K562 (cell line): Measurements from ENCODE around the gene THAP11. TPM values are rescaled to one million over a fixed set of nuclear protein-coding genes. Genes with fewer than 3 reads are reported as not detected.

Experiments used
- CHCHD3 ChIP-seq: fragments of 250-450 bp; sonication (Bioruptor Pico); IDR thresholded peaks from 2 replicates; pipeline ENCODE4 v2.1.2; 2022; ENCODE audit warnings: mild to moderate bottlenecking
- CHD2 ChIP-seq: IDR thresholded peaks from 2 replicates; pipeline ENCODE4 v1.6.1; 2011; ENCODE audit warnings: low read depth, low read length
- CREBBP ChIP-seq: IDR thresholded peaks from one replicate; pipeline ENCODE4 v1.6.1; 2012; ENCODE audit warnings: low read depth, mild to moderate bottlenecking, control low read depth, inconsistent platforms, low read length
- CSDE1 ChIP-seq, 2 experiments: fragments of 450-650 bp; IDR thresholded peaks; 2 replicates each; pipeline ENCODE4 v1.6.1; 2016; ENCODE audit warnings: mild to moderate bottlenecking in 1 of 2
- EHMT2 ChIP-seq: fragments of 450-650 bp; IDR thresholded peaks from 2 replicates; pipeline ENCODE4 v1.6.1; 2018; ENCODE audit warnings: antibody characterized with exemption
- EP400 ChIP-seq: fragments of 450-650 bp; IDR thresholded peaks from 2 replicates; pipeline ENCODE4 v1.6.1; 2017; ENCODE audit warnings: antibody characterized with exemption, mild to moderate bottlenecking, moderate library complexity
- ESRRB ChIP-seq: fragments of 250-450 bp; sonication (Bioruptor Pico); IDR thresholded peaks from 2 replicates; pipeline ENCODE4 v1.5.0; 2020; ENCODE audit warnings: mild to moderate bottlenecking, moderate library complexity, borderline replicate concordance
- KAT7 ChIP-seq: sonication (generic); formaldehyde crosslinking; IDR thresholded peaks from 2 replicates; pipeline ENCODE4 v1.8.0; 2022; ENCODE audit warnings: missing genetic modification reagents, mild to moderate bottlenecking, borderline replicate concordance
- MAFK ChIP-seq: IDR thresholded peaks from 2 replicates; pipeline ENCODE4 v1.6.1; 2011; ENCODE audit warnings: low read length, improper control_type of control experiment
- NEUROD1 ChIP-seq: fragments of 150-350 bp; IDR thresholded peaks from 2 replicates; pipeline ENCODE4 v1.6.1; 2014; ENCODE audit warnings: borderline replicate concordance, low read length, low read depth; ENCODE audit not compliant: partially characterized antibody
- POLR2AphosphoS2 ChIP-seq: IDR thresholded peaks from 2 replicates; pipeline ENCODE4 v1.6.1; 2012; ENCODE audit warnings: low read length, improper control_type of control experiment
- PTTG1 ChIP-seq: fragments of 450-650 bp; IDR thresholded peaks from 2 replicates; pipeline ENCODE4 v1.6.1; 2016; ENCODE audit warnings: low read depth, mild to moderate bottlenecking, missing genetic modification characterization, missing compliant biosample characterization
- SAP30 ChIP-seq: fragments of 200-600 bp; sonication (generic); IDR thresholded peaks from 2 replicates; pipeline ENCODE4 v1.6.1; 2012; ENCODE audit warnings: borderline replicate concordance, low read depth, mild to moderate bottlenecking, moderate library complexity, low read length, control low read depth, inconsistent platforms; ENCODE audit not compliant: insufficient read depth, poor library complexity, severe bottlenecking
- TEAD2 ChIP-seq: fragments of 450-650 bp; IDR thresholded peaks from 2 replicates; pipeline ENCODE4 v1.6.1; 2016; ENCODE audit warnings: missing genetic modification characterization, control low read depth, missing compliant biosample characterization
- ZBED1 ChIP-seq: IDR thresholded peaks from 2 replicates; pipeline ENCODE4 v1.6.1; 2014
- ZFP36 ChIP-seq: fragments of 150-350 bp; IDR thresholded peaks from 2 replicates; pipeline ENCODE4 v1.6.1; 2018; ENCODE audit warnings: low read length, low read depth; ENCODE audit not compliant: partially characterized antibody
- ZNF551 ChIP-seq: fragments of 250-450 bp; sonication (Bioruptor Pico); IDR thresholded peaks from 2 replicates; pipeline ENCODE4 v1.5.0; 2021; ENCODE audit warnings: mild to moderate bottlenecking, moderate library complexity
- ZNF77 ChIP-seq: fragments of 250-450 bp; sonication (Bioruptor Pico); IDR thresholded peaks from 2 replicates; pipeline ENCODE4 v1.5.0; 2020
- ZNF778 ChIP-seq: fragments of 450-650 bp; formaldehyde crosslinking; IDR thresholded peaks from 2 replicates; pipeline ENCODE4 v1.4.0; 2020; ENCODE audit warnings: mild to moderate bottlenecking, moderate library complexity
- polyA plus RNA-seq, 8 experiments: library from polyadenylated mRNA; depleted of rRNA in 4 of 8; stranded (reverse) in 5 of 8; unstranded in 3 of 8; fragments of >200 nt; fragmentation: Nextera tagmentation in 2 of 8; fragmentation: Illumina TruSeq in 1 of 8; extraction: Ambion mirVana in 2 of 8; extraction: Trizol in 1 of 8; gene quantifications; 2 replicates each; pipeline versions ENCODE4 v1.2.1 to v1.2.3, GENCODE V29; 2011 to 2014; ENCODE audit warnings: inconsistent platforms in 1 of 8, missing spikeins in 1 of 8
- total RNA-seq, 7 experiments: library from RNA; depleted of rRNA in 6 of 7; stranded (reverse); fragments of >200 nt in 6 of 7; fragmentation: Illumina TruSeq in 2 of 7; extraction: Trizol in 2 of 7; gene quantifications; 2 replicates each; pipeline versions ENCODE4 v1.2.1 to v1.2.3, GENCODE V29; 2011 to 2021; ENCODE audit warnings: low replicate concordance in 1 of 7
- TF ChIP-seq, protein P1 (sequence below), 2 experiments: IDR thresholded peaks; 2 replicates each; pipeline ENCODE4 v1.6.1; 2012; ENCODE audit warnings: improper control_type of control experiment in 2 of 2, low read depth in 2 of 2, low read length in 2 of 2, borderline replicate concordance in 1 of 2
- TF ChIP-seq, protein P2 (sequence below): fragments of 450-650 bp; formaldehyde crosslinking; IDR thresholded peaks from 2 replicates; pipeline ENCODE4 v1.4.0; 2020; ENCODE audit warnings: mild to moderate bottlenecking, moderate library complexity
- TF ChIP-seq, protein P3 (sequence below): sonication (generic); formaldehyde crosslinking; IDR thresholded peaks from 2 replicates; pipeline ENCODE4 v1.8.0; 2022; ENCODE audit warnings: mild to moderate bottlenecking, missing genetic modification reagents

Gene THAP11
- total and polyA plus RNA-seq, 9 of the 15 experiments (the other 6 are each of a cell fraction or from before 2014, with no cell fraction given), result 2.4 to 31.6 (median 21.4) TPM

DNA sequence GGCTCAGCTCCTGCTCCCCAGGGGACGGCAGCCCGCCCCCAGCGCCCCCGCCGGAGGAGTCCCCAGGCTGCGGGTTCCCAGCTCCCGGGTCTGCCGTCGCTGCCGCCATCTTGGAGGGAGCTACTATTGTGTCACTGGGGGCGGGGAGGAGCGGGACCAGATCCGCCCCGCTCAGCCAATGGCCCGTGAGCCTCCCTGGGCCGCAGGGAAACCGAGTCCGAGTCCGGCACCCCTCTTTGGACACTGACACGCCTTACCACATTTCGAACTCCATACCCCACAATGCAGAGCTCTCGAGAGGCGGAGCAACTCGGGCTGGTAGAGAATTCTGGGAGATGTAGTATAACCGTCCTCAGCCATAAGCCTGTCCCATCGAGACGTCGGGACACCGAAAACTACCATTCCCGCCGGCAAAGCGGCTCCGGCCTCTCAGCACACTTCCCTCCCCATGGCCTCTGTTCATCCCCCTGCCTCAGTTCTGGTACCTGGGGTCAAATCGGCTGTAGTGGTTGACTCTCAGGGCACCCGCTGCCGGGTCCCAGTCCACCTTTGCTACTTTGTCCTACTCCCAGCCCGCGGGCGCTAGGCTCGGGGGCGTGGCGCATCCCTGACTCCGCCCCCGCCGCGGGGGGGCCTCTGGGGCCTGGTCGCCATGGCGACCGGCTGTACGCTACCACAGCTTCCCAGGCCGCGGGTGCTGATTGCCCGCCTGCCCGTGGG, 35.5 kb upstream of the THAP11 start, which contains the start of the genes RANBP10 and TSNAXIP1 (continued):
- TF ChIP-seq, protein P1, sequence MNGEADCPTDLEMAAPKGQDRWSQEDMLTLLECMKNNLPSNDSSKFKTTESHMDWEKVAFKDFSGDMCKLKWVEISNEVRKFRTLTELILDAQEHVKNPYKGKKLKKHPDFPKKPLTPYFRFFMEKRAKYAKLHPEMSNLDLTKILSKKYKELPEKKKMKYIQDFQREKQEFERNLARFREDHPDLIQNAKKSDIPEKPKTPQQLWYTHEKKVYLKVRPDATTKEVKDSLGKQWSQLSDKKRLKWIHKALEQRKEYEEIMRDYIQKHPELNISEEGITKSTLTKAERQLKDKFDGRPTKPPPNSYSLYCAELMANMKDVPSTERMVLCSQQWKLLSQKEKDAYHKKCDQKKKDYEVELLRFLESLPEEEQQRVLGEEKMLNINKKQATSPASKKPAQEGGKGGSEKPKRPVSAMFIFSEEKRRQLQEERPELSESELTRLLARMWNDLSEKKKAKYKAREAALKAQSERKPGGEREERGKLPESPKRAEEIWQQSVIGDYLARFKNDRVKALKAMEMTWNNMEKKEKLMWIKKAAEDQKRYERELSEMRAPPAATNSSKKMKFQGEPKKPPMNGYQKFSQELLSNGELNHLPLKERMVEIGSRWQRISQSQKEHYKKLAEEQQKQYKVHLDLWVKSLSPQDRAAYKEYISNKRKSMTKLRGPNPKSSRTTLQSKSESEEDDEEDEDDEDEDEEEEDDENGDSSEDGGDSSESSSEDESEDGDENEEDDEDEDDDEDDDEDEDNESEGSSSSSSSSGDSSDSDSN (IDR thresholded peaks at IDR 0.05; ENCODE audit: borderline replicate concordance in 1 of 2, low read depth in 2 of 2, low read length in 2 of 2), result no peak
- no peak for TF ChIP-seq ZNF778
- TF ChIP-seq MAFK, result 0 out of 2 replicates have a peak, but pooled peaks have one; percentile 2
- TF ChIP-seq ZNF551 (CRISPR knock-in tag), result no peak
- TF ChIP-seq ZNF77, result no peak
- TF ChIP-seq SAP30, result no peak
- TF ChIP-seq, protein P2, sequence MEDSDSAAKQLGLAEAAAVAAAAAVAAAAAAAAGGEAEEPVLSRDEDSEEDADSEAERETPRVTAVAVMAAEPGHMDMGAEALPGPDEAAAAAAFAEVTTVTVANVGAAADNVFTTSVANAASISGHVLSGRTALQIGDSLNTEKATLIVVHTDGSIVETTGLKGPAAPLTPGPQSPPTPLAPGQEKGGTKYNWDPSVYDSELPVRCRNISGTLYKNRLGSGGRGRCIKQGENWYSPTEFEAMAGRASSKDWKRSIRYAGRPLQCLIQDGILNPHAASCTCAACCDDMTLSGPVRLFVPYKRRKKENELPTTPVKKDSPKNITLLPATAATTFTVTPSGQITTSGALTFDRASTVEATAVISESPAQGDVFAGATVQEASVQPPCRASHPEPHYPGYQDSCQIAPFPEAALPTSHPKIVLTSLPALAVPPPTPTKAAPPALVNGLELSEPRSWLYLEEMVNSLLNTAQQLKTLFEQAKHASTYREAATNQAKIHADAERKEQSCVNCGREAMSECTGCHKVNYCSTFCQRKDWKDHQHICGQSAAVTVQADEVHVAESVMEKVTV (CRISPR knock-in tag), result no peak
- TF ChIP-seq, protein P3, sequence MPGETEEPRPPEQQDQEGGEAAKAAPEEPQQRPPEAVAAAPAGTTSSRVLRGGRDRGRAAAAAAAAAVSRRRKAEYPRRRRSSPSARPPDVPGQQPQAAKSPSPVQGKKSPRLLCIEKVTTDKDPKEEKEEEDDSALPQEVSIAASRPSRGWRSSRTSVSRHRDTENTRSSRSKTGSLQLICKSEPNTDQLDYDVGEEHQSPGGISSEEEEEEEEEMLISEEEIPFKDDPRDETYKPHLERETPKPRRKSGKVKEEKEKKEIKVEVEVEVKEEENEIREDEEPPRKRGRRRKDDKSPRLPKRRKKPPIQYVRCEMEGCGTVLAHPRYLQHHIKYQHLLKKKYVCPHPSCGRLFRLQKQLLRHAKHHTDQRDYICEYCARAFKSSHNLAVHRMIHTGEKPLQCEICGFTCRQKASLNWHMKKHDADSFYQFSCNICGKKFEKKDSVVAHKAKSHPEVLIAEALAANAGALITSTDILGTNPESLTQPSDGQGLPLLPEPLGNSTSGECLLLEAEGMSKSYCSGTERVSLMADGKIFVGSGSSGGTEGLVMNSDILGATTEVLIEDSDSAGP, result no peak
- no peak for TF ChIP-seq ESRRB (CRISPR knock-in tag)
- no peak for TF ChIP-seq ZBED1
- no peak; the same call in 1 of the 2 replicates for TF ChIP-seq CHD2
- no peak for TF ChIP-seq CREBBP
- TF ChIP-seq EP400, result no peak
- 0 out of 2 replicates have a peak, but pooled peaks have one; percentile 45 for TF ChIP-seq PTTG1 (tag)
- TF ChIP-seq CHCHD3 (CRISPR knock-in tag), result no peak
- TF ChIP-seq KAT7 (CRISPR knock-in tag), result peak; percentile 41; the same call in 1 of the 2 replicates
- no peak for TF ChIP-seq EHMT2
- TF ChIP-seq NEUROD1, result no peak
- TF ChIP-seq POLR2AphosphoS2, result peak; percentile 38; the same call in 1 of the 2 replicates
- no peak for TF ChIP-seq TEAD2 (tag)
- peak in 1 of 2 experiments; percentile 79; a peak in 2 of 4 replicates for TF ChIP-seq CSDE1 (IDR thresholded peaks at IDR 0.05)
- TF ChIP-seq ZFP36, result no peak
